CD4-positive, alpha-beta T cell treated with Interleukin-15 for 1 hour (primary cell): ENCODE data around the gene CASK.

Experiments used
- DNase-seq: peaks from one replicate; pipeline ENCODE4 v3.0.0-alpha.2; 2020

Gene CASK

DNA sequence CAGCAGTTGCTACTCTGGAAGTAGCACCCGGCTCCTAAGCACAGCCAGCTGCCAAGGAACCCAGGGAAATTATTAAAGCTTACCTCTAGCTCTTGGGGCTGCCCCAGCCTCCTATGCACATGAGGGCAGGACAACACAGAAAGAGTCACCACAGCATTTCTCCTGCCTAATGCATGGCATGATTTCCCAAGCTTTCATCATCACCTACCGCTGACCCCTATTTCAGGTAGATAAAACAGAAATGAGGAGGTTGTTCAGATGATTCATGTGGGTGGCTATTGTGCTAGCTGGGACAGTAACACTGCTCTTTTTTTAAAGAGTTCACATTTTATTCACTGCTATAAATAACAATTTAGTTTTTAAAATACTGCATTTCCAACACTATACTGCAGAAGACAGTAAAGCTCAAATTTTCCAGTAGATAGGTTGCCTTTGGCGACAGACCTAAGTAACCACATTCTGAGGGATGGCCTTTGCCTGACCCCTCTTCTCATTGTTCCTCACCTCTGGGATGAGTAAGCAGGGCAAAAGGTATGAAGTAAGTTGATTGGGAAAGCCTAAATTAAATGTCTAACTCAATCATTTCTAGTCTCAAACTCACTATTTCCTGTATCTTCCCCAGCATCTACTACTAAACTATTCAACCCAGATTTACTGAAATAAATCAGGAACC lies 16.7 kb downstream of the CASK start:
- DNase-seq: no peak

DNA sequence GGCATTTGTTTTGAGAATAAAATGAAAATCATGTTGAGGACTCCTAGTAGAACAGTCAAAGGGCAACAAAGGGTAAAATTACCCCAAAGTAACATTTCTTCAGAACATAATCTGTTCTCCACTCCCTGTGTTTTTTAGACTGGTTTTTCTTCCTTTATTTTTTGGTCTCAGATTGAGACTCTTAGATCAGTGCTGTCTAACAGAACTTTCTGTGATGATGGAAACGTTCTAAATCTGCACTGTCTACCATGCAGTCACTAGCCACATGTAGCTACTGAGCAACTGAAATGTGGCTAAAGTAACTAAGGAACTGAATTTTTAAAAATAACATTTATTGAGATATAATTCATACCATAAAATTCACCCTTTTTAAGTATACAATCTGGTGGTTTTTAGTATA lies 19.8 kb downstream of the CASK start:
- no peak for DNase-seq

DNA sequence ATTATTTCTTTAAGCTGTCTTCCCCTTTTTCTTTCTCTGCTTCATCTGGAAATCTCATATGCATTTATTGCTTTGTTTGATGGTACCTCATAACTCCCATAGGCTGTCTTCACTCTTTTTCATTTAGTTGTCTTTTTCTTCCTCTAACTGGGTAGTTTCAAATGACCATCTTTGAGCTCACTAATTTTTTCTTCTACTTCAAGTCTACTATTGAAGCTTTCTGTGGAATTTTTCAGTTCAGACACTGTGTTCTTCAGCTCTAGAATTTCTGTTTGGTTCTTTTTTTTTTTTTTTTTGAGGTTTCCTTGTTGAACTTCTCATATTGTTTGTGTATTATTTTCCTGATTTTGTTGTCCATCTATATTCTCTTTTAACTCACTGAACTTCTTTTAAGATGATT lies 23.0 kb downstream of the CASK start:
- DNase-seq: no peak

DNA sequence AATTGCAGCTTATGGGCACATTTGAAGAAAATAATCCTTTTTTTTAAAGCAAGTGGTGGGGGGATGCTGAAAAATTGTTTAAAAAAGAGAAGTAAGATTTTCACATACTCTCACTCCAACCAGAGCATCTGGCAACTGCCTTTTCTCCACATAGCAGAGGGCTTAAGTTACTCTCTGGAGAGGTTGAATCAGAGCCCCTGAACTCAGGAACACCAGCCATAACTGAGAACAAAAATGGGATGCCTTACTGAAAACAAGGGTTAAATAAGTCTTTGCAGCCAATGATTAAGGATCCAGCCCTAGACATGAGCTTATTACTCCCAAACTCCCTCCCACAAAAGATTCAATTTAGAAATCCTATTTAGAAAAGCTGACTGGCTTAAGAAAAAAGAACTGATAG lies 27.5 kb downstream of the CASK start:
- no peak for DNase-seq

DNA sequence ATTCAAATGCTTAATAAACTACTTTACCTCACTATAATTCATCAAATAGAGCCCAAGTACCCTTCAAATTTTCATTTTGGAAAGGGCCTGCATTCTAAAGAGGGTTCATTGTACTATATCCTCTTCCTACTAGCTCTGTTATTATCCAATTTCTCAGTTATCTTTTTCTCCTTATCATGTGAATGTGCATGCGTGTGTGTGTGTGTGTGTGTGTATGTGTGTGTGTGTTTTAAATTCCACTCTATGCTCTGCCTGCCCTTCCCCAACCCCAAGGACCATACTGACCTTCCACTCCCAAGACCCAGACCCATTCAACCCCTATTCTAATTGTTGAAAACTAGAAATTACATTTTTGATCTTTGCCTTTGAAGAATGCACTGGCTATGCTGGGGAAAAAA lies 33.3 kb downstream of the CASK start:
- no peak for DNase-seq

DNA sequence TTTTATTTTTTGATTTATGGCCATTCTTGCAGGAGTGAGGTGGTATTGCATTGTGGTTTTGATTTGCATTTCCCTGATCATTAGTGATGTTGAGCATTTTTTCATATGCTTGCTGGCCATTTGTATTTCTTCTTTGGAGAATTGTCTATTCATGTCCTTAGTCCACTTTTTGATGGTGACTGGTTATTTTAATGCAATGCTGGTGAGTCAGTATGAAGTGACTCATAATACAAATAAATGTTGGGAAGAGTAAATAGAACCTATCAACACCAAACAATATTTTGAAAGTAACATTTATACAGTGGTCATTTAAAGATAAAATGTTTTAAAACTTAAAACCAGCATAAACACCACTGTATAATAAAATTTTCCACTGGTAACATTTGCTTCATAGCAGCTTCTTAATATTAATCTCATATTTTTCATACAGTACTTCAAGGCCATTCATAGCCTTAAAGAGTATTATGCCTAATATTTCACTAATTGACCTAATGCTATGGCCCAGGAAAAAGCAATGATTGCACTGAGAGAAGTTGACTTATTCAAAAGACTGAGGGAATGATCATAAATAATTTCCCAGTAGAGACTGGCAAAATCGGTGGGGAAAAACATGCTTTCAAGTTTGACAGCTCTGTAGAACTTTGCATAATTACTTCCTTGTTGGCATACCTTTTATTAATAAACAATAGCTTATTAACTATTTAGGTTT lies 33.9 kb downstream of the CASK start:
- DNase-seq: no peak

DNA sequence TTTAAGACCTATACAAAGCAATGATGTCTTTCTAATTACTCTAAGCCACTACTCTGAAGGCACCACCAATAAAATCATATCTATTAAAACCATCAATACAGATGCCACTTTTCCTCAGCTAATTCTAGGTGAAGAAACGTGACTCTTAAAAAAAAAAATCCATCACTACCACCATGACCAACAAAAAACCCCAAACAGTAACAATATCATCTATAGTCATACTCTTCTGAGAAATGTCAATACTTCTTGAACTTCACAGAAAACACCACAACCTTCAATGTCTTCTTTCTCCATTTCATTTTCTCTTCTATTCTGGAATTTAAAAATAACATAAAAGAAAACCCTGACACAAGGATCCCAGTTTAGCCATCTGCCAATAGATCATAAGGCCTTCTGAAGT lies 35.7 kb downstream of the CASK start:
- no peak for DNase-seq

DNA sequence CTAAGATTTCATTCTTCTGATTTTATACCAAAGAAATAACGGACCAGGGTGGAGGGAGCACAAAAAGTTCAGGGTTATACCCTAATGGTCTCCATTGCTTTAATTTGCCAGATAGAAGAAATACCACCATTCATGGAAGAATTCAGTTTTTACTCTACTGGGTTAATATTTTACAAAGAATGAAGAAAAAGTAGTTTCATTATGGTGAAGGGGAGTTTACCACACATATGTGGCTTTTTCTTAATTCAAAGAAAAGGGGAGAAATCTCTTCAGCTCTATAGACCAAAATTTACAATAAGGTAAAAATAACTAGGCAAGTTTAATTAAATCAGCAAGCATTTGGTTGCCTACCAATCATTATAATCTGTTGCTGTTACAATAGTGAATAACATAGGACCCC lies 37.6 kb downstream of the CASK start:
- DNase-seq: no peak

DNA sequence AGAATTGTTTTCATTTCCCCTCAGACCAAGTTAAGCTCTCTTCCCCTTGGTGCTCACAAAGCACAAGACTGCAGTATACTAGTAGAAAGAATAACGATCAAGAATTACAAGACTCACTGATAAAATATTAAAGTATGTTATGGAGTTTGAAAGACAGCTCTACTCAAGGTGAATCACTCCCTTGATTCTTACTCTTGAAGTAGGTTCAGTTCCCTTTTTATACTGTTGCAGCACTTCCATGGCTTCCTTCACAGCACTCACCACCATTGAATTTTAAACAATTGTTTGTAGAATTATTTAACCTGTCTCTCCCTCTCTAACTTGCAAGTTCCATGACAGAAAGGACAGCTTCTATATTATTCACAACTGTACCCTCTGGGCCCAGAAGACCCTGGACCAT lies 42.2 kb downstream of the CASK start:
- no peak for DNase-seq

DNA sequence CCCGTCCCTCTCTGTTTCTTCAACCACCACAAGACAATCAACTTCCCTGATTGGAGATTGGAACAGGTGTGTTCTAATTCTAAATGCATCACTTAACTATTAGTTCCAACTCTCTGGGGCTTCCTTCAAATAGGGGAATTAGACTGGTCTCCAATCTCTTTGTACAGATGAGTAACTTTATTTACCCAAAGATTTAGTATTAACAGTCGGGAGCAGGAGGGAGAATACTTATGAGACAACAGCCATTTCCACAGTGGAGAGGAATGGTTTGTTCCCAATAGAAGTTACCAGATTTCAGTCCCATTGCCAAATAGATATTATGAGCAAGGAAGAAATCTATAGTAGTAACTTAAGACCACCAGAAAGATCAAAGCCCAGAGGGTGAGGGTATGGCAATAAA lies 46.2 kb downstream of the CASK start:
- no peak for DNase-seq

DNA sequence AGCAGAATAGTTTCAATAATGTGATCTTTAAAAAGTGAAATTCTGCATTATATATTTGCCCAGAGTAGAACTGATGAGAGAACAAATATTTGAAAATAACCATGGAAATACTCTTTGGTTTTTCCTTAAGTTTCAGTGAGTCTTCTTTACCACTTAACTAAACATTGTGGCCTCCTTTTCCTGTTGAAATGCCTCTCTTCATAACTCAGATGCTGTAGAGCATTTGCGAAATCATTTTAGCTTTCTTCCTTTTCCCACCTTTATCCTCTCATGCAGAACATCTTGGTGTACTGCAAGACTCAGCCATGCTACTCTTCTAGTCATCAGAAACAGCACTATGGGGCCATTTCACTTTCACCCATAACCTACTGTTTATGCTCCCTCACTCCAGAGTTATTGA lies 48.2 kb downstream of the CASK start:
- no peak for DNase-seq

DNA sequence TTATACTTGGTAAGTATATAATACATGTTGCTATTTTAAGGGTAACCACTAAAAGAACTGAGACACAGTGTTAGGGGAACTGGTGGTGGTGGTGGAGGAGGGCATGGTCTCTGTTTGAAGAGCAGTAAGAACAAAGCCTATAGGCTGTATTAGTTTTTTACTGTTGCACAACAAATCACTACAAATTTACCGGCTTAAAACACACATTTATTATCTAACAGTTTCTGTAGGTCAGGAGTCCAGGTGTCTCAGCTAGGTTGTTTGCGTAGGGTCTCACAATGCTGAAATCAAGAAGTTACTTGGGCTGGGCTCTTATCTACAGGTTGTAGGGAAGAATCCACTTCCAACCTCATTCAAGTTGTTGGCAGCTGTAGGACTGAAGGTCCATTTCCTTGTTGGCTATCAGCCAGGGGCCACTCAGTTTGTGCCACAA lies 52.6 kb downstream of the CASK start:
- no peak for DNase-seq

DNA sequence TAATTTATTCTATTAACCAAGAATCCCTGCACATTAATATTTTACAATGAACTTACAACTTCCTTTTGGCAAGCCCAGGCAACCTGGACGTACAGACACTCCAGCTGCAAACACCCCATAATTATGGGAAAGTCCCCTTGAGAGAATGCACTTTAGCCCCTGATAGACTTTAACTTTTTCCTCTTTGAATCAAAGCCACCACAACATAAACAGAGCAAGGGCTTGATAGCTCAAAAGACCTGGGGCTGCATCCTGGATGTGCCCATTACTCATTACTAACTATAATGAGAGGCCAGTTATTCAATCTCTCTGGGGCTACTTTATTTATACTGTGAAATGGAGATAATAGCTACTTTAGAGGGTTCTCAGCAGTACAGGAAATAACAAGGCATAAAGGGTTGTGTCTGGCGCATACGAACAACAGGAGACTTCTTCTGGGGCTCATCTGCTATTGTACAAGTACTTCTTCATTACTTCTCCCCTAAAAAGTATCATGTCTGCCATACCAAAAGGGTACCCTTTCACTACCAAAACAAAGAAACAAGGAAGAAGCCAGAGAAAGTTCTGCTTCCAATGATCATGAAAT lies 54.9 kb downstream of the CASK start:
- no peak for DNase-seq

DNA sequence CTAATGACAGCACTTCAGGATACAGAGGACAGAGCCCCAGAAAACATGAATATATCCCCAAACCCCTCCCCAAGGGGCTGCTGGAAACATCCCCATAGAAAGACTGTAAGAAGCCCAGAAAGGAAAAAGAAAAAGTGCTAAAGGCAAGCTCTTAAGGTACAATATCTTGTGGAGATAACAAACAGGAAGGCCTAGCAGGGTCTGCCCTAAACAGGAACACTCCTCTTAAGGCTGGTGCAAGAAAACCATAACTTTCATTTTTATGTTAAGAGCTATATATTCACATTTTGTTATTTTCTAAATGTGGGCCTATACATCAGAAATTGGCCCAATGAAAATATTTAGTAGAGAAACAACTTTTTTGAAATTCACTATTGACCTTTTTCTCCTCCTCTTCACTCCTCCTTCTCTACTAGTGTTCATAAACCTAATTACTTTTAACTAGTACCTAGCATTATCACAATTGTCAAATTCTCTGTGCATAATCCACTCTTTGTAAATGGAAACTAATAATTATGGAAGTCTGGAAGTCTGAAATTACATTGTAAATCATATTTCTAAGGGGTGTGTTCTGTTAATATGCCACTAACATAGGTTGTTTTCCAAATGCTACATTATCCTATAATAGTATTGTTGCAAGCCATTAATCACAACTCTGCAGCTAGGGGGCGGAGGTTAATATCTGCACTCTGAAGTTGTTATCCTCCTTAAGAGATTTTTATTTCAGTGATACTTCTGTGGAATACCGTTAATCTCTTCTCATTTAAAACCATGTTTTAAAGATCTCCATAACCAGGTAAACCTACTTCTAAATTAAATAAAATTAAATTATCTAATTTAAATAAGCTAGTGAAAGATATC lies 59.8 kb downstream of the CASK start:
- DNase-seq: no peak

DNA sequence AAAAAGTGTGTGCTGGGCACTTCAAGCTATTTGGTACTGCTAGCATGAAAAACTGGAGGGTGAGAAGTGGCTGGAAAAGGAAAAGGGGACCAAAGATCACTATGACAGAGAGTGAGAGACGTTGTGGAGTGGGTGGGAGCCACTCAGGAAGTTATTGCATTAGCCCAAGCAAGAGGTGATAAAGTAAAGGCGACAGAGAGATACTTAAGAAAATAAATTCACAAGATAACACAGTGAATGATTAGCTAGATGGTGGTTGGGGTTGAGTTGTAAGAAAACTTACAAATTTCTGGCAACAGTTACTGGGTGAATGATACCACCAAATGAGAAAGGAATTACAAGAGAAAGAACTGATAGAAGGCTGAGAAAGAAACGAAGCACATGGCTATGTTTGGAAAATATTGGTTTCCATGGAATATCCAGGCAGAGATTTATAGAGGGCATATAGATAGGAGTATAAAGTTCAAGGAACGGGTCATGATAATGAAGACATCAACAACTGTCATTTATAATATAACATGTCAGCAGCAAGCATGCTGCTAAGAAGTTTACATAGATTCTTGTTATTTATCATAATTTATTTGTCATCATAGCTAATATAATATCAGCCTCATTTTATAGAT lies 60.7 kb downstream of the CASK start:
- no peak for DNase-seq

DNA sequence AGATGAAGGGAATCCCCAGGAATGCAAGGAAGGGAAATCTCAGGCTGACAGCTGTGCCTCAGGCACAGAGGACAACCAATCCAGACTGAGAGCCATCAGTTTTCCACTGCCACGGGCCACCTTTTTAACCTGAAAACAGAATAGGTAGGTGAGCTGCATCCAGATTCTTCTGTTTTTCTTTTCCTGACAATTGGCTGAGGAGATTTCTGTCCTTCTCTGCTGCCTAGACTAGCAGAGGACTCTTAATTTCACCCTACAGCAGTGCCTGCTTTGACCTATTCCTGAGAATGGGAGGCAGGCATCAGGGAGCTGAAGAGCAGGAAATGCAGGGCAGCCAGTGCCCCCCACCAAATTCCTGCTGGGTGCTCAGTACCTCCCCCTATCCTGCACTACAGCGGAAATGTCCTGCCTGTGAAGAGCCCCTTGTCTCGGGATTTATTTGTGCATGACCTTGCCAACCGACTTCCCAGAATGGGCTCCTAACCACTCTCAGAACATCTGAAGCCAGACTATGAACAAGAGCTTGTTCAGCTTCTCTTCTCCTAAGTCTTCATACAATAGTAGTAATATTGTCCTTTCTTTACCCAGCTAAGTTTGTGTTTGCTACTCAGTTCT lies 65.1 kb downstream of the CASK start:
- no peak for DNase-seq

DNA sequence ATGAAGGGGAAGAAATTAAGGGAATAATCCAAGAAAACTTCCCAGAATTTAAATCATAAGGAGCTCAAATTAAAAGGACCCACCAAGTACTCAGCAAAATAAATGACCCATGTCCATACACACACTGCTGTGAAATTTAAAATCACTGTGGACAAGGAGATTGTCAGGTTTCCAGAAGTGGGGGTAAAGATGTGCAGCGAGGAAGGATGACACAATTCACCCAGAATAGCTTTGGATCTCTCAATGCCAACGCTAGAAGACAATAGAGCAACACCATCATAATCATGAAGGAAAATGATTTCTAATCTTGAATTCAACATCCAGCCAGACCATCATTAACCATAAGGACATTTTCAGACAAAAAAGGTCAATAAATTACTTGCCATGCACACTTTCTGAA lies 65.7 kb downstream of the CASK start:
- DNase-seq: no peak

DNA sequence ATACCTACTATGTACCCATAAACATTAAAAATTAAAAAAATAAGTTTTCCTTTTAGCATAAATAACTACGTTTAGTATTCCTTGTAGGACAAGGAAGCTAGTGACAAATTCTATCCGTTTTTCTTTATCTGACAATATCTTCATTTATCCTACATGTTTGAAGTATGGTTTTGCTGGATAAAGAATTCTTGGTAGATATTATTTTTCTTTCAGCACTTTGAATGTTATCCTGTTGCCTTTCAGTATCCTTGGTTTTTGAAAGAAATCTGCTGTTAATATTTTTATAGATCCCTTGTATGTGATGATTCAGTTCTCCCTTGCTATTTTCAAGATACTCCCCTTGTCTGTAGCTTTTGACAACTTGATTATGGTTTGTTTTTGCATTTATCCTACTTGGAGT lies 76.6 kb downstream of the CASK start:
- no peak for DNase-seq

DNA sequence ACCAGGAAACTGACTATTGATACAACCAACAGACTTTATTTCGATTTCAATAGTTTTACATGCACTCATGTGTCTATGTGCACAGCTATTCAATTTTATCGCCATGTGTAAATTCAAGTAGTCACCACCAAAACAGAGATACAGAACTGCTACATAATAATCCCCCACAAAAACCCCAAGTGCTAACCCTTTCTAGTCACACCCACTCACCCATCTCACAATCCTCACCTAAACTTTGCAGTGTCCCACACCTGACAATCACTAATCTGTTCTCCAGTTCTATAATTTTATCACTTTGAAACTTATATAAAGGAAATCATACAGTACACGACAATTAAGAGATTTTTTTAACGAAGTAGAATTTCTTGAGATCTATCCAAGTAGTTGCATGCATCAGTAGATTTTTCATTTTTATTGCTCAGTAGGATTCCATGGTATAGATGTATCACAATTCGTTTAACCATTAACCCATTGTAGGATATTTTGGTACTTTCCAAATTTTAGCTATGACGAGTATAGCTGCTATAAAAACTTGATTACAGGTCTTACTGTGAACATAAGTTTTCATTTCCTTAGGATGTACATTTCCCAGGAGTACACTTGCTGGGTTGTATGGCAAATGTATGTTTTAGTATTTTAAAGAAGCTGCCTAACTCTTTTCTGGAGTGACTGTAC lies 85.9 kb downstream of the CASK start:
- no peak for DNase-seq

DNA sequence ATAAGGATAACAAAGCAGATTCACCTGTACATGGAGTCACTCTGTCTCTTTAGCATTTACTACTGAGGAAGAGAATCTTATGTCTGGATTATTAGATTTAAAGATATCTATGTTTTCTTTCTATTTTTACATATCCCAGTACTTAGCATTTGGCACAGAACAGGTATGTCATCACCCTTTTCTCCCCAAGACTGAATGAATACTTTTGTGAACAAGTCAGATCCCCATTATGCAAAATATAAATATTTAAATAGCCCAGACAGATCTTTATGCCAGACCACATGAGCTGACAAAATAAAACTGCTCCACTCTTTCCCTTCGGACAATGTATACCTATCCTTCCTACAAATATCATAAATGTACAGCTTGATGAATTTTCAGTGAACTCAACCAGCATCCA lies 94.5 kb downstream of the CASK start:
- DNase-seq: no peak

DNA sequence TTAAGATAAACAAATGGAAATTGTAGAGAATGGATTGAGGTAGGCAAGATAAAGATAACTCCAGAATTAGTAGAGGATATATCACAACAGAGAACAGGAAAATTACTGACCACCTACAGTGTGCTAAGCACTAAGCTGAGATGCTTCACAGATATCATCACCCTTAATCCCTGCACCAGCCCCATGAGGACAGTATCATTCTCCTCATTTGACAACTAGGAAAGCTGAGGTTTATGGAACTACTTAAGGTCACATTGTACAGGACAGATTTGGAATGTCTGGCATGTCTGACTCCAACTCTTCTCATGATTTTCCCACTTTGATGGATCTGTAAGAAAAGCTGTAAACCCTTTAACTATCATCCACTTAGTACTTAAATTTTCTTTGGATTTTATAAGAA lies 95.5 kb downstream of the CASK start:
- DNase-seq: no peak

DNA sequence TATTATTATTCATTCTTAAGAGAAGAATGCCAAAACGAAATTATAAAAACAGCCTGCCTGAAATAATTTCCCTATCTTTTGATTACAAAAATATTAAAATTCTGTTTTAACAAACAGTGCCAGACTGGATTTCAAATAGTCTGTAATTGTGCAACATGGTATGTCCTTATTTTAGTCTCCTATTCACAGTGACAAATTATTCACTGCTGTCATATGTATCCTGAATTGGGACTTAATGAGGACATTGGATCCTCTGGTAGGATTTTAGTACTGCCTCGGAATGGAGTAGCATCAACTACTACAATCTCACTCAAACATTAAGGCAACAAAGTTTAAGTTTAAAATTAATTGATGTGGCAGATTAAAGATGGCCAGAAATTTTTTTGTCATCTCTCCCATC lies 97.6 kb downstream of the CASK start:
- DNase-seq: no peak
